ENCODE data around the gene HTRA2. TPM values are rescaled to one million over a fixed set of nuclear protein-coding genes. Genes with fewer than 3 reads are reported as not detected.

HTRA2 gene
- total and polyA plus RNA-seq, 9 of the 15 experiments (the other 6 are each of a cell fraction or from before 2014, with no cell fraction given): 54.2 to 71.2 (median 65.8) TPM

DNA sequence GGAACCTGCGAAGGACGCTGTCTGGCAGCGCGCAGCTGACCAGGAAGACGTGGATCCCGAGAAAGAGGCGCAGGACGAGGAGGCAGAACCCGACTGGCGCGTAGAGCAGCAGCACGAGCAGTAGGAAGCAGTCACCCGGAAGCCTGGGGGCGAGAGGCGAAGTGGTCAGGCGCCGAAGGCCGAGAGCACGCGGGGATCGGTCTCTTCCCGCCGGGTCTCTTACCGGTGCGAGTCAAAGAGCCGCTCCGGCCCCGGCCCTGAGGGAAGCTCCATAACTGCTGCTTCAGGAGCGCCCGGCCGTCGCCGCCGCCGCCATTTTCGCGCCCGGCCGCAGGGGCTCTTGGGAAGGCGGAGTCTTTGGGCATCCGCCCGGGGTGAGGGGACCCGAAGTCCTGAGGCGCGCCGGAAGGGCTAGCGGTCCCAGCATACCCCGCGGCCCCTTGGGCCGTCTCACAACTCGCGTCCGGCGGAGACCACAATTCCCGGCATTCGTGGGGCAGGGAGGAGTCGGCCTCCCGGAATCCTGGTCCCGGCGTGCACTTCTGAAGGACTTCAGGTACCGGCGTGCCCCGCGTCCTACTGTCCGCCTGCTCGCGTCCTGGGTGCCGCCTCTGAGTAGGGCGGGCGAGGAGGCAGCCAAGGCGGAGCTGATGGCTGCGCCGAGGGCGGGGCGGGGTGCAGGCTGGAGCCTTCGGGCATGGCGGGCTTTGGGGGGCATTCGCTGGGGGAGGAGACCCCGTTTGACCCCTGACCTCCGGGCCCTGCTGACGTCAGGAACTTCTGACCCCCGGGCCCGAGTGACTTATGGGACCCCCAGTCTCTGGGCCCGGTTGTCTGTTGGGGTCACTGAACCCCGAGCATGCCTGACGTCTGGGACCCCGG lies at the start of gene HTRA2, which contains the start of gene AUP1 (continued):
- peak; percentile 88 for TF ChIP-seq POLR2AphosphoS5 (IDR thresholded peaks at IDR 0.05; ENCODE audit: control insufficient read depth, insufficient read depth, low read depth, low read length)

GRCh38 chr2:74481431-74481830 lies 48.3 kb upstream of the HTRA2 start:
- no peak for TF ChIP-seq HIVEP1 (CRISPR knock-in tag; IDR thresholded peaks at IDR 0.05)
- TF ChIP-seq ZNF436 (CRISPR knock-in tag; IDR thresholded peaks at IDR 0.05): no peak
- TF ChIP-seq NCOA6 (IDR thresholded peaks at IDR 0.05): no peak
- TF ChIP-seq CBFA2T2 (conservative IDR thresholded peaks at IDR 0.05): no peak
- TF ChIP-seq ILF3 (IDR thresholded peaks at IDR 0.05; ENCODE audit: borderline replicate concordance): no peak
- no peak overlapping the region for H3K27ac ChIP-seq (ENCODE audit: extremely low read depth, low read depth, low read length)
- no peak for FAIRE-seq
- H3K27me3 ChIP-seq (ENCODE audit: control insufficient read depth in 2 of 2, insufficient read depth in 2 of 2, low read length in 2 of 2): no peaks in the 10 kb centered on the region
- H2AFZ ChIP-seq (ENCODE audit: low read depth, low read length): no peak overlapping the region
- peak overlapping the region; percentile 86 for H3K4me3 ChIP-seq
- peaks cover 29% of the 10 kb centered on the region for H3K36me3 ChIP-seq (ENCODE audit: control insufficient read depth, insufficient read depth, low read length)
- no peak for DNase-seq (ENCODE audit: extremely low read depth in 1 of 4, low spot score in 3 of 4)
- peaks cover 8 to 23% of the 10 kb centered on the region in 2 experiments; a peak in 4 of 5 replicates for H3K4me1 ChIP-seq (replicated peaks in 1 of 2; ENCODE audit: control insufficient read depth in 2 of 2, insufficient read depth in 2 of 2, low read length in 2 of 2)
- 57% methylated on average over 3 of the region's 3 CpGs for WGBS (ENCODE audit: insufficient coverage, low coverage, missing lambda C conversion rate)
- peak overlapping the region; percentile 99 for H3K4me2 ChIP-seq (ENCODE audit: insufficient read depth, low read length)
- peaks cover 32% of the 10 kb centered on the region for H3K79me2 ChIP-seq (ENCODE audit: control insufficient read depth, insufficient read depth, low read length)
- in situ Hi-C loops (cut with MboI): no loop called here
- no peaks in the 10 kb centered on the region; the same call in 1 of the 2 replicates for H4K20me1 ChIP-seq (replicated peaks; ENCODE audit: control insufficient read depth, insufficient read depth, low read length)
- BruUV-seq (replicated peaks): no TSS peak
- CTCF ChIA-PET (ENCODE audit: low intra/inter-chr PET ratio): no interaction called here
- H3K9me3 ChIP-seq (replicated peaks; ENCODE audit: control insufficient read depth, insufficient read depth, low read depth, low read length): no peaks in the 10 kb centered on the region
- H3K9me1 ChIP-seq (ENCODE audit: control insufficient read depth, insufficient read depth, low read length): no peaks in the 10 kb centered on the region
- POLR2A ChIA-PET: interaction anchor here (0.7 to 3.9 kb wide), 10 partner anchors 8 to 275 kb away, joined by 3 to 28 read pairs (median 4); partner anchors contain the start of genes MRPL53 and WBP1
- intact Hi-C loops (cut with micrococcal nuclease): no loop called here
- no peak for ATAC-seq
- H3K9ac ChIP-seq (ENCODE audit: insufficient read depth in 1 of 2, low read depth in 2 of 2, low read length in 2 of 2): peak overlapping the region; percentile 83 to 93

Data from K562 (cell line).